Stomach (tissue), 4 donors: ENCODE measurements around the gene CASP2.

Experiments
- POLR2A ChIP-seq, 4 donors: fragments of 450-650 bp; IDR thresholded peaks; one replicate each; pipeline ENCODE4 v1.6.1; 2016; ENCODE audit warnings: antibody characterized with exemption in 4 of 4, control low read depth in 2 of 4, mild to moderate bottlenecking in 1 of 4, moderate library complexity in 1 of 4
- POLR2AphosphoS5 ChIP-seq, 3 donors: sonication (generic); formaldehyde crosslinking; IDR thresholded peaks; one replicate each; pipeline ENCODE4 v1.6.1; 2016; ENCODE audit warnings: antibody characterized with exemption in 3 of 3
- TF ChIP-seq, protein P1 (sequence below), 7 experiments: fragments of 450-650 bp in 4 of 7; fragments of 200-600 bp in 3 of 7; sonication (generic) in 3 of 7; IDR thresholded peaks; one replicate each; pipeline ENCODE4 v1.5.1; 2016 to 2019; ENCODE audit warnings: antibody characterized with exemption in 7 of 7, control low read depth in 2 of 7, mild to moderate bottlenecking in 1 of 7

DNA sequence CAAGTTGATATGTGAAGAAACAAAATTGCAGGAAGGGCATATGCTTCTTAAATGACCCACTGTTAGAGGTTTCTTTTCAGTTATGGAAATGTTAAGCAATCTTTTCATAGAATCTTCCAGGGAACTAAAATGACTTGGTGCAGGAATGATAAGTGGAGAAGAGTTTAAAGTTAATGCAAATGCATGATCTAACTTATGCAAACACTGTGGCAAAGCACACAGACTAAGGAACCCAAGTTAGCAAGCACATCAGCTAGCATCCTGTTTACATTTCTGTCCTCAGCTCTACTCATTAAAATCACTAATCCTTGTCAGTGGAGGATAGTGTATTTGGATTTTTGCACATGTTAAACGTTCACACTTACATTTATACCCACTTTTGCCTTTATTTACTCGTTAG, 37.1 kb downstream of the CASP2 start:
- TF ChIP-seq, protein P1, sequence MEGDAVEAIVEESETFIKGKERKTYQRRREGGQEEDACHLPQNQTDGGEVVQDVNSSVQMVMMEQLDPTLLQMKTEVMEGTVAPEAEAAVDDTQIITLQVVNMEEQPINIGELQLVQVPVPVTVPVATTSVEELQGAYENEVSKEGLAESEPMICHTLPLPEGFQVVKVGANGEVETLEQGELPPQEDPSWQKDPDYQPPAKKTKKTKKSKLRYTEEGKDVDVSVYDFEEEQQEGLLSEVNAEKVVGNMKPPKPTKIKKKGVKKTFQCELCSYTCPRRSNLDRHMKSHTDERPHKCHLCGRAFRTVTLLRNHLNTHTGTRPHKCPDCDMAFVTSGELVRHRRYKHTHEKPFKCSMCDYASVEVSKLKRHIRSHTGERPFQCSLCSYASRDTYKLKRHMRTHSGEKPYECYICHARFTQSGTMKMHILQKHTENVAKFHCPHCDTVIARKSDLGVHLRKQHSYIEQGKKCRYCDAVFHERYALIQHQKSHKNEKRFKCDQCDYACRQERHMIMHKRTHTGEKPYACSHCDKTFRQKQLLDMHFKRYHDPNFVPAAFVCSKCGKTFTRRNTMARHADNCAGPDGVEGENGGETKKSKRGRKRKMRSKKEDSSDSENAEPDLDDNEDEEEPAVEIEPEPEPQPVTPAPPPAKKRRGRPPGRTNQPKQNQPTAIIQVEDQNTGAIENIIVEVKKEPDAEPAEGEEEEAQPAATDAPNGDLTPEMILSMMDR (IDR thresholded peaks at IDR 0.05), result no peak
- no peak for TF ChIP-seq POLR2A (IDR thresholded peaks at IDR 0.05)
- no peak for TF ChIP-seq POLR2AphosphoS5 (IDR thresholded peaks at IDR 0.05)
